GM12892 (cell line): ENCODE data around the gene PRUNE2.

ENCODE experiments used
- POLR2A ChIP-seq: IDR thresholded peaks from 2 replicates; pipeline ENCODE4 v1.6.1; 2011; ENCODE audit warnings: low read depth, low read length, control low read depth
- POLR2AphosphoS5 ChIP-seq: IDR thresholded peaks from 2 replicates; pipeline ENCODE4 v1.6.1; 2011; ENCODE audit warnings: low read depth, low read length, control low read depth
- TAF1 ChIP-seq: IDR thresholded peaks from 2 replicates; pipeline ENCODE4 v1.6.1; 2011; ENCODE audit warnings: low read depth, mild to moderate bottlenecking, control low read depth, low read length, borderline replicate concordance

DNA sequence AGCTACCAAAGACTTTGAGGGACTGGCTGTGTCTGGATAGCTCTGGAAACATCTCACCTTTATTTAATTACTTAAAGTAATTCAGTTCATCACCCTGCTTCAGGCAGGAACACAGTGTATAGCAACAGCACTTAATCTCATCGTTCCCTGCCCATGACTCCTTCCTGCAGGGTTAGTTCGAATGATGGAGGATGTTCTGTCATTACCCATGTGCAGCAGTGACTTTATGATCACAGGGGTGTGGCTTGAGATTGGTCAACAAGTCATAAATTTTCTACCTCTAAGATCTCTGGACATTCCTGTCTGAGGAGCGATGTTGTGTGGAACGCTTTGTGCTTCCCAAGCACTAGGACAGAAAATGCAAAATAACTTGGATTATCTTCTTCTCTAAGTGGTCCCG, 37.1 kb upstream of the PRUNE2 start:
- TF ChIP-seq POLR2A (no peak), POLR2AphosphoS5 (no peak), TAF1 (no peak)
